PFSK-1 (cell line): ENCODE results near the gene NUDT15.

ENCODE experiments used
- POLR2AphosphoS5 ChIP-seq: IDR thresholded peaks from 2 replicates; pipeline ENCODE4 v1.6.1; 2012; ENCODE audit warnings: low read depth, mild to moderate bottlenecking, control low read depth, low read length, moderate library complexity
- TAF1 ChIP-seq: IDR thresholded peaks from 2 replicates; pipeline ENCODE4 v1.6.1; 2012; ENCODE audit warnings: low read length, control low read depth, borderline replicate concordance; ENCODE audit not compliant: insufficient read depth

- TF ChIP-seq TAF1 (no peak), POLR2AphosphoS5 (no peak)
These were observed 59.1 kb downstream of the NUDT15 start for GRCh38 chr13:48096670-48097069.
